Measurements from ENCODE around the gene RALGPS1.

GRCh38 chr9:127173063-127173462, 258.5 kb downstream of the RALGPS1 start:
- TF ChIP-seq CTCF (IDR thresholded peaks at IDR 0.05; ENCODE audit: low read depth, low read length, poor library complexity, severe bottlenecking) = no peak
- TF ChIP-seq EZH2phosphoT487 (IDR thresholded peaks at IDR 0.05; ENCODE audit: borderline replicate concordance, low read length) = no peak

Measured in DOHH2 (cell line).